Activated T-helper 1 cell treated with Interleukin-2 at 50 U/mL for 16 hours (primary cell): ENCODE results near the gene SRSF9.
"Not testable (repeated sequence)": the region's sequence is repeated elsewhere in the genome, so short reads cannot be mapped to it uniquely, and the experiment has no call there.

Experiments
- DNase-seq: peaks from one replicate; pipeline ENCODE4 v3.0.0-alpha.2; 2020; ENCODE audit warnings: low read depth

SRSF9 gene

DNA sequence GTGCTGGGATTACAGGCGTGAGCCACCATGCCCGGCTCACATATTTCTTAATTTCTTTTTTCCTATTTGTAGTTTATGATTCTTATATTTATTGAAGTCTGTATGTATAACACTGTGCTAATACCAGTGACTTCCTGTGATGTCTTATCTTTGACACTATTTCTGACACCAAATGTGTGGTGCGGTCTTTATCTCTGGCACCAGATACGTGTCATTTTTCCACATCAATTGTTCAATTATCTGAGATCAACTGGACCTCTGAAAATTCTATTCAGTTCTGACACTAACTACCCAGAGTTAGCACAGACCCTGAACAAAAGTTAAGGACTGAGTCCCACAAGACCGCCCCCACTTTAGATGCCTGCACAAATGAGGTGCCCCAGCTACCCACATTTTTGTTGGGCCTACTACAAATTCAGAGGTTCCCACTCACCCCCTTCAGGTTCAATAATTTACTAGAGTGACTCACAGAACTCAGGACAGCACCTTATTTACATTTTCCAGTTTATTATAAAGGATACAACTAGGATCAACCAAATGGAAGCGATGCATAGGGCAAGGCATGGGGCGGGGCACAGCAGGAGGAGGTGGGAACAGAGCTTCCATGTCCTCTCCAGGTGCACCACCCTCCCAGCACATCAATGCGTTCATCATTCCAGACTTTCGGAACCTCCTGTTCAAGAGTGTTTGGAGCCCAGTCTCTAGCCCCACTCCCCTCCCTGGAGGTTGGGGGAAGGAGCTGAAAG lies 11.6 kb upstream of the SRSF9 start:
- DNase-seq: no peak

DNA sequence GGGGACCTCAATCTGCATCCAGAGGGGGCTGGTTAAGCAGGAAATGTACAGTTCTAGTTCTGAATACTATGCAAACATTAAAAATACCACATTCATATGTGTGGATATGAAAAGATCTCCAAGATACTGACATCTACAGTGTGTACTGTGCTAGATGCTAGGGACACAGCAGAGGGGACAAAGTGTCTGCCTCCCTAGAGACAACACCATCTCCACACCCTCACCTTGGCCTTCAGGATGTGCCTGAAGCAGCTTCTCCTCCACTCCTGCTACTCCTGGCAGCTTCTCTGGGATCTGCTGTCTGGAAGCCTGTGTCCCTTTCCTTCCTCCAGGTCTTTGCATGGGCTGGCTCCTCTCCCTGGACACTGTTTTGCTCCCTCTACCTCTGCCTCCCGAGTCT lies 10.7 kb upstream of the SRSF9 start:
- no peak for DNase-seq

GRCh38 chr12:120479458-120479857 lies 9.9 kb upstream of the SRSF9 start:
- DNase-seq: no peak

DNA sequence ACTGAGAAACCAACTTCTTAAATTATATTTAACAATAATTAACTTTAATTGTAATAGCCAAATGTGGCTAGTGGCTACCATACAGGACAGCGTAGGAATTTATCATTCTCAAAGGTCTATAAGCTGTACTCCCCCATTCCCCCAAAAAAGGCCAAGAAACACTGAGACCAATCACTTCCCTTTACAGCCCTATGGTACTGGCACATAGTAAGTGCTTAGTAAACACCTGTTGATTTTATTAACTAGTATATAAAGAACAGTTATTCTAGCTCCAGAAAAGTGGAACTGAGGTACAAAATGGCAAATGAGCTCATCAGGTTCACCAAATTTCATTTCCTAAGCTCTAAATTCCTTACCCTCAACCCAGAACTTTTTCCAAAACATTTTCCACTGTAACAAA lies 6.1 kb upstream of the SRSF9 start:
- no peak for DNase-seq

DNA sequence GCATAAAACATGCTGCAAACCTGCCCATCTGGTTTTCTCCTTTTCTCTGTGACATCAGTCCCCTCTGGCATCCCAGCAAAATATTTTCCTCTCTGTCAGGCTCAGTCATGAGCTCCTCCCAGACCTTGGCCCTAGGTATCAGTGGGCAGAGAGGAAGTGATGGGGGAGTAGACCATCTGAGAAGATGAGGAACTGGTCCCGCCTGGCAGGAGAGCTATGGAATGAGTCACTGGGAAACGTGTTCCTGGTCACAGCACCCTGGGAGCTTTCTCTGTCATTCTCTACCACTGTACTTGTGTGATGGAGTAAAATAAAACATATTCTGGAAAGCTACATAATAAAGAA lies 5.0 kb upstream of the SRSF9 start:
- no peak for DNase-seq

- DNase-seq: no peak
Observed at GRCh38 chr12:120473807-120474615, 4.5 kb upstream of the SRSF9 start.

GRCh38 chr12:120472521-120472920 lies 3.0 kb upstream of the SRSF9 start:
- no peak for DNase-seq

DNA sequence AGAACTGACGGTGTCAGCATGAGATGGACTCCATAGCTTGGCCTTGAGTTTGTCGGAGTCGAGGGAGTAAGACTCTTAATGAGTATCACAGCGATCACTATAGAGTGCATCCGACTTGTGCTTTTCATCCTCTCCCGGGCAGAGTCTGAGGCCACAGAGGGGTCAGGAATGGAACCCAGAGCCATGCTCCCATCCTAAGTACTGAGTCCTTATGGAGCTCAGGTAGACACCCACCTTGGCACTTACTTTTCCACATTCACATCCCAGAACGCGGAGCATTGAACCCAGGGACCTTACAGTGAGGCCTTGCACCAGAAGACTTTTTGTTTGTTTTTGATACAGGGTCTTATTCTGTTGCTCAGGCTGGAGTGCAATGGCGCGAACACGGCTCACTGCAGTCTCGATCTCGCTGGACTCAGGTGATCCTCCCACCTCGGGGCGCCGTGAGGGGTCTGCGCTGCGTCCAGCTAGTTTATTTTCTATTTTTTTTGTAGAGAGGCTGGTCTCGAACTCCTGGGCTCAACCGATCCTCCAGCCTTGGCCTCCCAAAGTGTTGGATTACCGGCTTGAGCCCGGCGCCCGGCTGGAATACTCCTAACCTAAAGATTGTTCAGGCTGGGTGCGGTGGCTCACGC lies 719 bp upstream of the SRSF9 start:
- DNase-seq: no peak

DNA sequence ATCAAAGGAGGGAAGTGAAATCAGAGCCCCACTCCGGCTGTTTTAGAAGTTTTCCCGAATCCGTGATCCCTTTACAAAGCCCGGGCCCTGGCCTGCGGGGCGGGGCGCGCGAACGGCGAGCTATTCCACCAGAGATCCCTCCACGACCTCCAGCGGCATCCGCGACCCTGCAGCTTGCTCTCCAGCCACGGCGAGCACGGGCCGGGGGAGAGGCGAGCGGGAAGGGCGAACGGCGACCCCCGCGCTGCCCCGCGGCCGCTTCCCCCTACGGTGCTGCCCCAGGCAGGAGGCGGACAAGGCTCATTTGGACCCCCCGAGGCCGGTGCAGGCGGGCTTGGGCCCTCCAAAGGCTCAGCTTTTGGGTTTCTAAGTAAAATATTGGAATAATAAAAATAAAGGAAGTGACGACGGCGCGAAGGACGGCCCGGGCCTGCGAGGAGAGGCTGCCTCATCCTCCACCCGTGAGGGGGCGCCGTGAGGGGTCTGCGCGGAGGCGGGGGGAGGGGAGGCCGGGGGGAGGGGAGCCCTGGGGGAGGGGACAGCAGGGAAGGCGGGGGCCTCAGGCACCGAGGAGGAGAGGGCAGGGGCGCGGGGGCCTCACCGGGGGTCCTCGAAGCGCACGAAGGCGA lies 613 bp downstream of the SRSF9 start:
- DNase-seq: peak; percentile 36

- DNase-seq: no peak
Observed at GRCh38 chr12:120468325-120468820, 1.2 kb downstream of the SRSF9 start.

- no peak for DNase-seq
Observed at GRCh38 chr12:120467439-120467838, 2.1 kb downstream of the SRSF9 start.

DNA sequence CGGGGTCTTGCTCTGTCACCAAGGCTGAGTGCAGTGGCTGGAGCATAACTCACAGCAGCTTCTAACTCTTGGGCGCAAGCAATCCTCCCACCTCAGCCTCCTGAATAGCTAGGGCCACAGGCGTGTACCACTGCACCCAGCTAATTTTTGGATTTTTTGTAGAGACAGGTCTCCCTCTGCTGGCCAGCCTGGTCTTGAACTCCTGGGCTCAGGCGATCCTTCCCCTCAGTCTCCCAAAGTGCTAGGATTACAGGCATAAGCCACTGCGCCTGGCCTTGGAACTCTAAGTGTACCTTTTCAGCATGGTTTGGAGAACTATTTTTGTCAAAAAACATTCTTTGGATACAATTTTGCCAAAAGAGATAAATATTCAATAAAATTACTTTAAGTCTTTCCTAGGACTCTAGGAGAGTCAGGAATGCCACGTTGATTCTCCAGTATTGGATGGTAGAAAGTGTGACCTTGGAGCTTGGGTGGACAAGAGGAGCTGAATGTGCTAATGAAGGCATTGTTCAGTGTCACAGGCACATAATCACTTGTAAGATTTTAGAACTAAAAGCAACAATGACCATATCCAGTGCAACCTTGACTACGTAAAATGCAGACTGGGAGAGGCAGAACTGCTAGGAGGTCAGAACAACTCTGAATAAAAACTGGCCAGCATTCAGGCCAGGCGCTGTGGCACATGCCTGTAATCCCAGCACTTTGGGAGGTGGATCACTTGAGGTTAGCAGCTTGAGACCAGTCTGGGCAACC lies 2.8 kb downstream of the SRSF9 start:
- DNase-seq: no peak

DNA sequence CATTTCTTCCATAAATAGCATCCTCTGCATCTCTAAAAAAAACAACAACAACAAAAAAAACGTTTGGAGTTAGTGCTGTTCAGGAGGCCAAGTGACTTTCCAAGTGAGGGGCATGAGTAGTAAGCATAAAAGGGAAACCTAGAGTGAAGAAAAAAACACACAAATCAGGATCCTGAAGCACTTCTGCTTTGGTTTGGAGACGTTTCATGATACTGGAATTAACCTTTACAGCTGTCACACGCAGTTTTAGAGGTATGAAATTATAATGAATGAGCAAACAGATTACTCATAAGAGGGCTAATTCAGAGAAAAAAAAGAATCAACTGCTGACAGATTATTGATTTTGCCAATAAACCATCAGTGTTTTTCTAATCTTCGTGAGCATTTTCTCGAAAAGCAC lies 3.8 kb downstream of the SRSF9 start:
- no peak for DNase-seq

DNA sequence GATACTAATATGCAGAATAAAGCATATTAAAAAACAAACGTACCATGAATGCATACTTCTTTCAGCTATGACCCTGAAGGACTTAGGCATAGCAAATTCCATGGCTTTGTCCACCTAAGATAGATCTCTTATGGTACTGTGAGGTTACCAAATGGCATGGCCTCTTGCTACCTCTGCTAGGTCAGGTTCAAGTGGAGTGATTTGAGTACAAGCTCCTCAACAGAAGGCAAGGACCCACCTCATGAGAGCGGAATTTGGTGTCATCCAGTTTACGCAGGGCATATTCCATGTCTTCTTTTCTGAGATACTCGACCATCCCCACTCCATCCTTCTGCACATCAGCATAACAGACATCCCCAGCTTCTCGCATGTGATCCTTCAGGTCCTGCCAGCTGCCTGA lies 5.8 kb downstream of the SRSF9 start:
- no peak for DNase-seq

DNA sequence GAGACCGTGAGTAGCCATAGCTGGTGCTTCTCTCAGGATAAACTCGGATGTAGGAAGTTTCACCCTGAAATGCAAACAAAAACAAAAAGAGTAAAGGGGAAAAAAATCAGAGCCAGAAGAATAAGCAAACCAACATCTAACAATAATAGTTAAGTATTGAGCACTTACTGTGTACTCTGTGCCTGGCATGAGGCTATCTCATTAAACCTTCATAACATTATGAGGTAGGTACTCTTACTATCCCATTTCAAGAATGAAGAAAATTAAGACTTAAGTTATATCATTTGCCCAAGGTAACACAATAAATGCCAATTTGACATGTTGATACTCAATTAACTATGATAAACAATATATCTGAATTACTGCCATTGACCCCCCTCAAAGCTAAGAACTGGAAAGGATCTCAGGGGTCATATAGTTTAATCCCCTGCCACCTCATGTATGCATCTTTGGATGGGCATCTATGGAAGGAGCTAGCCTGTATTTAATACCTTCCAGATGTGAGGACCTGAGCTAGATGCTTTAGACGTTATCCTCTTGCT lies 7.4 kb downstream of the SRSF9 start:
- DNase-seq: no peak

DNA sequence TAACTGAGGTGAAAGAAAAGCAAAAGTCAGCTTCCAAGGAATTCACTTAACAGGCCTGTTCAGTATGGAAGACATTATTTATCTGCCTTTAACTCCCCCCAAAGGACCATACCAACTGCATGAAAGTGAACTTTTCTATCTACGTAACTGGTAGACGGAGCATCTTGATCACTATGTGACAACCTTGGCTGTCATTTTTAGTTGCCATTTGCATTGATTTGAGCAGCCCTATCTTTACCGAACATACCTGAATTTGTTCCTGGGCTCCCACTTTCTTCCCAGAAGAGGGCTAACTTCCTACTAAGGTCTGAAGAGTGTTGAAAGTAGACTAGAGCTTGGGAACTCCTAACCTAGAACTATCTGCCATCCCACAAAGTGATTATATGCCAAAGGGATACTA lies 9.4 kb downstream of the SRSF9 start:
- DNase-seq: no peak

DNA sequence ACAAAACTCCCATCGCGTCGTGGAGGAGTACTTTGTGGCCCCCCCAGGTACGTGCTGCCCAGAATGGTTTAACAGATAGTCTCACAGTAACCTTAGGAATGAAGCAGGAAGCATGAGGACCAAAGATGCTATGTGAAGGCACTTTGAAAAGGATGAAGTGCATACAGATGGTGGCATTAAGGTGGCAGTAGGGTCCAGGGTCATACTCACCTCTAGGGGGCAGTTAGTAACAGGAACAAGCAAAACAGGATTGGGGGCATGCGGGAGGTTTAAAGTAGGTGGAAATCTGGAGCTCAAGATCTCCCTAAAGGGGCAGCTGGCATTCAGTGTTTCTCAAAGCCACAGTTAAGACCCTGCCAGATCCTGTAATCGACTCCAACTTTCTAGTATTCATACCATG lies 12.4 kb downstream of the SRSF9 start:
- no peak for DNase-seq

GRCh38 chr12:120455302-120455701 lies 14.2 kb downstream of the SRSF9 start:
- no peak for DNase-seq

- no peak for DNase-seq
Observed at GRCh38 chr12:120453977-120454376, 15.6 kb downstream of the SRSF9 start.

DNA sequence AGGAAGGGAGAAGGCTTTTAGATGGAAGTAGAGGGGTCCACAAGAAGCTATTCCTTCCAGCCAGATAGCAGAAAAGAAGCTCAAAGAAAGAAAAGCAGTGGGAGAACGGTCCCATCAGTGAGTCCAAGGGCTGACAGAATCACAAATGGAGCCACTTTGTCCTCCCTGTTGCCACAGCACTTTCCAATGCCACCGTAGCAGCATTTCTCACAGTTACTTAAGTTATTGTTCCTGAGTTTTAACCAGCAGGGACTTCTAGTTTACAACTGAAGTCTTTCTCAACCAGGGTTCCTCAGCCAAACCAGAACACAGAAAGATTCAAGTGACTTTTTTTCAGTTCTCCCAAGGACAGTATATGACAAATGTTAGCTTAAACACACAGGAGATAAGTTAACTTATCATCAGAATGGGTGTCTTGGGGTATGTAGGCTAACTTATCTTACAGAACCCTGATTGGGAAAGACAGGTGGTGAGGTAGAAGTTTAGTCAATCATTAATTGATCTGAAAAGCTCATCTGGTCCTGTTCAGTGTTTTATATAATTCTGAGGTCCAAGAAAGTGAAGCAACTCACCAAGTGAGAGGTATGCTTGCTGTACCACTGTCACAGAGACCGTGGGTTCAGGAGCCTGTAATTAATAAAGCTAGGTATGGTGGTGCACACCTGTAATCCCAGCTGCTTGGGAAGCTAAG lies 16.3 kb downstream of the SRSF9 start:
- no peak for DNase-seq

- not testable (repeated sequence) for DNase-seq
Observed at GRCh38 chr12:120452524-120452923, 17.0 kb downstream of the SRSF9 start.
